ENCODE data around the gene TGM1. TPM values are rescaled to one million over a fixed set of nuclear protein-coding genes. Genes with fewer than 3 reads are reported as not detected.
A peak's percentile ranks its signal among the peaks of the same experiment; 100 is the strongest.
"Not testable (repeated sequence)": the region's sequence is repeated elsewhere in the genome, so short reads cannot be mapped to it uniquely, and the experiment has no call there.

TGM1 gene
- polyA plus RNA-seq, 2 of the 4 experiments (the other 2 are of a cell fraction): 0.61 to 1.3 TPM

DNA sequence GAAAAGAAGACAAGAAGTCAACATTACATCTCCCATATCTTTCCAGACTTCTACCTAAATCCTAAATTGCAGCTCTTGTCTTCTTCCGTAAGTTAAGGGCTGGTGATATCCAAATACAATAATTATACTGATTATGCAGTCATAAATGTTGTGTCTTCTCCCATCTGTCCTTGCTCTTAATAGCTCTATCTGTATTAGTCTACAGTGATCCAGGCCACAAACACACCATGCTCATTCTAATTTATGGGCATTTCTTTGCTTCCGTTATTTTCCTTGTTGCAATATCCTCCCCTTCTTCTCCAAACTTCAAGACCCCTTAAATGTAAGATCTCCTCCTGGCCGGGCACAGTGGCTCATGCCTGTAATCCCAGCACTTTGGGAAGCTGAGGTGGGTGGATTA, 43.5 kb downstream of the TGM1 start:
- CTCF ChIA-PET: interaction anchor here (1.2 to 2.4 kb wide), 4 partner anchors 8 to 89 kb away, joined by 3 to 14 read pairs (median 7); partner anchors contain the start of genes CIDEB and TINF2
- ATAC-seq (no peak), FAIRE-seq (no peak), DNase-seq (ENCODE audit: low read depth in 1 of 2, low spot score in 1 of 2) (no peak)
- Histone ChIP-seq H3K4me1 (peaks cover 10% of the 10 kb centered on the region; the same call in 2 of the 3 replicates), H3K4me3 (no peak overlapping the region), H3K4me2 (no peak overlapping the region), H3K9me3 (no peaks in the 10 kb centered on the region), H3K27ac (no peak overlapping the region)
- POLR2A ChIA-PET: no interaction called here
- WGBS (ENCODE audit: missing lambda C conversion rate): 85% methylated on average over 3 of the region's 3 CpGs
- TF ChIP-seq ZNF302 (CRISPR knock-in tag; IDR thresholded peaks at IDR 0.05) (no peak), TFCP2L1 (CRISPR knock-in tag; IDR thresholded peaks at IDR 0.05) (no peak)

DNA sequence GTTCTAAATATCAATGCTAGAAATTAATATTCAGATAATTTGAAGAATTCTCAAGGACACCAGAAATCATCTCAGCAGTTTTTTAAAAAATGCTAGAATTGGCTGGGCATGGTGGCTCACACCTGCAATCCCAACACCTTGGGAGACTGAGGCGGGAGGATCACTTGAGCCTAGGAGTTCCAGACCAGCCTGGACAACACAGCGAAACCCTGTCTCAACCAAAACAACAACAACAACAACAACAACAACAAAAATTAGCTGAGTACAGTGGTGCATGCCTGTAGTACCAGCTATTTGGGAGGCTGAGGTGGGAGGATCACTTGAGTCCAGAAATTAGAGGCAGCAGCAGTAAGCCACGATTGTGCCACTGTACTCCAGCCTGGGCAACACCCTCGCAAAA, 43.9 kb downstream of the TGM1 start:
- Histone ChIP-seq H3K9me3 (no peaks in the 10 kb centered on the region), H3K27ac (no peak overlapping the region), H3K4me3 (no peak overlapping the region), H3K4me2 (no peak overlapping the region), H3K4me1 (peaks cover 14% of the 10 kb centered on the region; the same call in 2 of the 3 replicates)
- no peak for TF ChIP-seq RFX5 (IDR thresholded peaks at IDR 0.05)
- no peak for TF ChIP-seq BHLHE40 (IDR thresholded peaks at IDR 0.05; ENCODE audit: low read depth, low read length)
- no peak for TF ChIP-seq KDM1A (IDR thresholded peaks at IDR 0.05; ENCODE audit: low read depth)
- TF ChIP-seq, protein P1, sequence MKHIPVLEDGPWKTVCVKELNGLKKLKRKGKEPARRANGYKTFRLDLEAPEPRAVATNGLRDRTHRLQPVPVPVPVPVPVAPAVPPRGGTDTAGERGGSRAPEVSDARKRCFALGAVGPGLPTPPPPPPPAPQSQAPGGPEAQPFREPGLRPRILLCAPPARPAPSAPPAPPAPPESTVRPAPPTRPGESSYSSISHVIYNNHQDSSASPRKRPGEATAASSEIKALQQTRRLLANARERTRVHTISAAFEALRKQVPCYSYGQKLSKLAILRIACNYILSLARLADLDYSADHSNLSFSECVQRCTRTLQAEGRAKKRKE (CRISPR knock-in tag; IDR thresholded peaks at IDR 0.05; ENCODE audit: low read depth): no peak
- TF ChIP-seq HDAC2 (IDR thresholded peaks at IDR 0.05): no peak
- TF ChIP-seq FOXS1 (CRISPR knock-in tag; IDR thresholded peaks at IDR 0.05): no peak
- TF ChIP-seq ZSCAN20 (CRISPR knock-in tag; IDR thresholded peaks at IDR 0.05): no peak
- no peak for TF ChIP-seq CHD2 (IDR thresholded peaks at IDR 0.05; ENCODE audit: low read length, partially characterized antibody)
- TF ChIP-seq HOXA7 (CRISPR knock-in tag; IDR thresholded peaks at IDR 0.05): no peak
- no peak for TF ChIP-seq ZFP36 (IDR thresholded peaks at IDR 0.05; ENCODE audit: borderline replicate concordance, partially characterized antibody)
- no peak for TF ChIP-seq NFE2L2 (conservative IDR thresholded peaks at IDR 0.05; ENCODE audit: low read length)
- TF ChIP-seq MYC (IDR thresholded peaks at IDR 0.05; ENCODE audit: borderline replicate concordance, low read length): no peak
- no peak for TF ChIP-seq CHD4 (IDR thresholded peaks at IDR 0.05; ENCODE audit: borderline replicate concordance)
- no peak for TF ChIP-seq HEYL (CRISPR knock-in tag; IDR thresholded peaks at IDR 0.05)
- no peak for TF ChIP-seq CEBPB (IDR thresholded peaks at IDR 0.05)
- TF ChIP-seq FOSB (CRISPR knock-in tag; IDR thresholded peaks at IDR 0.05): no peak
- no peak for TF ChIP-seq EHF (CRISPR knock-in tag; IDR thresholded peaks at IDR 0.05)
- no peak for TF ChIP-seq CBX8 (IDR thresholded peaks at IDR 0.05)
- TF ChIP-seq MAFK (IDR thresholded peaks at IDR 0.05; ENCODE audit: partially characterized antibody): no peak
- TF ChIP-seq KDM5A (IDR thresholded peaks at IDR 0.05): no peak
- ChIA-PET POLR2A (no interaction called here), CTCF (interaction anchor here (2.2 to 2.4 kb wide), 2 partner anchors 12 to 22 kb away, joined by 11 to 14 read pairs; partner anchors contain the start of gene TINF2)
- no peak for FAIRE-seq
- WGBS (ENCODE audit: missing lambda C conversion rate): 85% methylated on average over 3 of the region's 4 CpGs
- no peak for ATAC-seq
- no peak for DNase-seq (ENCODE audit: low read depth in 1 of 2, low spot score in 1 of 2)

DNA sequence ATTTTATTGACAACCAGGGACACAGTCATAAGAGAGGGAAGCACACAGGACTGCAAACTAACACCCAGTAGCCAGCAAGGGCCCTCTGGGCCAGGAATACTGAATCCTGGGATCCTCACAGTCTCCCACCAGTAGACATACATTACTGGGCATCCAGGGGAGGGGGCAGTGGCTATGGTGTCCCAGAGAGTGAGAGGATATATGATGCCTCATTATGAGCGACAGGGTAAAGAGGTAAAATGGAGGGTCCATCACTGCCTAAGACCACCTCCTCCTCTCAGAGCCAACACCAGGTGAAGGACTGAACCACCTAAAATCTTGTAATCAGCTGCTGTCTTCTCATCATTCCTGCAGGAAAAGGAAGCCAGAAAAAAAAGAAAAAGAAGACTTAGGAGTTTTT, 46.1 kb downstream of the TGM1 start:
- peaks cover 24% of the 10 kb centered on the region for H3K4me1 ChIP-seq
- CTCF ChIA-PET: interaction anchor here (1.3 to 4.3 kb wide), 7 partner anchors 10 to 91 kb away, joined by 4 to 31 read pairs (median 11); partner anchors contain the start of genes CIDEB and TINF2
- H3K9me3 ChIP-seq; H3K4me2 ChIP-seq; FAIRE-seq; ATAC-seq; POLR2A ChIA-PET; DNase-seq (ENCODE audit: low read depth in 1 of 2, low spot score in 1 of 2); H3K4me3 ChIP-seq; H3K27ac ChIP-seq: not testable (repeated sequence)
- WGBS (ENCODE audit: missing lambda C conversion rate): 95% methylated on average over 1 of the region's 1 CpG

GRCh38 chr14:24216345-24216699, 46.7 kb downstream of the TGM1 start:
- WGBS (ENCODE audit: missing lambda C conversion rate): 58% methylated on average over 2 of the region's 2 CpGs
- peak overlapping the region in 1 of 2 experiments; percentile 92; a peak in 3 of 6 replicates for H3K27ac ChIP-seq
- DNase-seq (ENCODE audit: low read depth in 1 of 2, low spot score in 1 of 2) (no peak), FAIRE-seq (no peak), ATAC-seq (no peak)
- peaks cover 24% of the 10 kb centered on the region for H3K4me1 ChIP-seq
- POLR2A ChIA-PET: interaction anchor here (0.7 to 3.6 kb wide), 8 partner anchors 15 to 213 kb away, joined by 3 to 36 read pairs (median 4); partner anchors contain the start of genes CBLN3, DCAF11, IPO4 and KHNYN
- no peaks in the 10 kb centered on the region for H3K9me3 ChIP-seq
- CTCF ChIA-PET: interaction anchor here (0.9 to 4.3 kb wide), 20 partner anchors 9 to 92 kb away, joined by 3 to 31 read pairs (median 5); partner anchors contain the start of genes CIDEB, DHRS1, IPO4 and IRF9
- peak overlapping the region; percentile 63; the same call in 1 of the 3 replicates for H3K4me3 ChIP-seq
- H3K4me2 ChIP-seq: peak overlapping the region; percentile 72
- no peak for TF ChIP-seq EHF (CRISPR knock-in tag; IDR thresholded peaks at IDR 0.05)
- TF ChIP-seq RAD21 (conservative IDR thresholded peaks at IDR 0.05 in 1 of 2, IDR thresholded peaks at IDR 0.05 in 1 of 2): no peak
- TF ChIP-seq KDM5A (IDR thresholded peaks at IDR 0.05): no peak
- no peak for TF ChIP-seq CTCF (IDR thresholded peaks at IDR 0.05)
- no peak for TF ChIP-seq ZNF302 (CRISPR knock-in tag; IDR thresholded peaks at IDR 0.05)
- TF ChIP-seq RNF2 (IDR thresholded peaks at IDR 0.05; ENCODE audit: borderline replicate concordance, low read depth): no peak
- TF ChIP-seq, protein P2, sequence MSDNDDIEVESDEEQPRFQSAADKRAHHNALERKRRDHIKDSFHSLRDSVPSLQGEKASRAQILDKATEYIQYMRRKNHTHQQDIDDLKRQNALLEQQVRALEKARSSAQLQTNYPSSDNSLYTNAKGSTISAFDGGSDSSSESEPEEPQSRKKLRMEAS (IDR thresholded peaks at IDR 0.05): no peak
- TF ChIP-seq PBX3 (IDR thresholded peaks at IDR 0.05): no peak
- TF ChIP-seq CBX8 (IDR thresholded peaks at IDR 0.05): no peak
- TF ChIP-seq SREBF2 (IDR thresholded peaks at IDR 0.05): no peak
- TF ChIP-seq CEBPB (IDR thresholded peaks at IDR 0.05): no peak
- no peak for TF ChIP-seq RFX5 (IDR thresholded peaks at IDR 0.05)
- TF ChIP-seq MAFK (IDR thresholded peaks at IDR 0.05; ENCODE audit: partially characterized antibody): no peak
- TF ChIP-seq HEYL (CRISPR knock-in tag; IDR thresholded peaks at IDR 0.05): no peak
- TF ChIP-seq FOSB (CRISPR knock-in tag; IDR thresholded peaks at IDR 0.05): no peak
